Kidney epithelial cell (primary cell): Measurements from ENCODE around the gene SRGAP1. TPM values are rescaled to one million over a fixed set of nuclear protein-coding genes. Genes with fewer than 3 reads are reported as not detected.

Experiments
- DNase-seq: peaks from one replicate; pipeline ENCODE4 v3.0.0-alpha.2; 2010; ENCODE audit warnings: low read depth
- H3K27me3 ChIP-seq: 2 replicates; pipeline ENCODE4 v1.6.0; 2011; ENCODE audit warnings: low read length; ENCODE audit not compliant: control insufficient read depth, insufficient read depth
- H3K36me3 ChIP-seq: 2 replicates; pipeline ENCODE4 v1.5.1; 2011; ENCODE audit warnings: low read length; ENCODE audit not compliant: control insufficient read depth, insufficient read depth
- H3K4me3 ChIP-seq: 2 replicates; pipeline ENCODE4 v1.5.1; 2011; ENCODE audit warnings: low read depth, mild to moderate bottlenecking, control low read depth, low read length
- CTCF ChIP-seq: IDR thresholded peaks from 2 replicates; pipeline ENCODE4 v1.5.1; 2011; ENCODE audit warnings: mild to moderate bottlenecking, moderate library complexity, low read length, control low read depth, inconsistent platforms; ENCODE audit not compliant: insufficient read depth, poor library complexity, severe bottlenecking
- total RNA-seq: library from RNA; depleted of rRNA; stranded (reverse); fragments of >200 nt; gene quantifications from 2 replicates; pipeline ENCODE4 v1.2.3, GENCODE V29; 2015

The SRGAP1 gene
- total RNA-seq, 1 donor from 2014 or later: 28.9 TPM

- no peak for TF ChIP-seq CTCF
- Histone ChIP-seq H3K36me3 (no peaks in the 10 kb centered on the region), H3K27me3 (no peaks in the 10 kb centered on the region), H3K4me3 (no peak overlapping the region)
- no peak for DNase-seq
These were observed 336.5 kb downstream of the SRGAP1 start for GRCh38 chr12:64180951-64181350.

- no peaks in the 10 kb centered on the region for H3K36me3 ChIP-seq
- DNase-seq: peak; percentile 98
- no peak overlapping the region for H3K4me3 ChIP-seq
- H3K27me3 ChIP-seq: no peaks in the 10 kb centered on the region
- TF ChIP-seq CTCF: peak; percentile 48
These were observed 337.2 kb downstream of the SRGAP1 start for GRCh38 chr12:64181430-64182291.

GRCh38 chr12:64184216-64184615 is 339.7 kb downstream of the SRGAP1 start:
- H3K36me3 ChIP-seq: no peaks in the 10 kb centered on the region
- H3K4me3 ChIP-seq: no peak overlapping the region
- TF ChIP-seq CTCF: no peak
- H3K27me3 ChIP-seq: no peaks in the 10 kb centered on the region
- no peak for DNase-seq

- Histone ChIP-seq H3K4me3 (no peak overlapping the region), H3K27me3 (no peaks in the 10 kb centered on the region), H3K36me3 (no peaks in the 10 kb centered on the region)
- no peak for DNase-seq
- TF ChIP-seq CTCF: no peak
These were observed 342.3 kb downstream of the SRGAP1 start for GRCh38 chr12:64186789-64187188.

- Histone ChIP-seq H3K27me3 (no peaks in the 10 kb centered on the region), H3K36me3 (no peaks in the 10 kb centered on the region), H3K4me3 (no peak overlapping the region)
- TF ChIP-seq CTCF: no peak
- DNase-seq: no peak
These were observed 342.9 kb downstream of the SRGAP1 start for GRCh38 chr12:64187370-64187769.

- TF ChIP-seq CTCF: no peak
- no peaks in the 10 kb centered on the region for H3K27me3 ChIP-seq
- no peak for DNase-seq
- no peak overlapping the region for H3K4me3 ChIP-seq
- H3K36me3 ChIP-seq: no peaks in the 10 kb centered on the region
These were observed 343.3 kb downstream of the SRGAP1 start for GRCh38 chr12:64187794-64188193.
